Endothelial cell (in vitro differentiated cells): ENCODE data around the gene ILF3. TPM values are rescaled to one million over a fixed set of nuclear protein-coding genes. Genes with fewer than 3 reads are reported as not detected.

Experiments
- DNase-seq: peaks from one replicate; pipeline ENCODE4 v3.0.0; 2021; ENCODE audit warnings: low spot score
- H3K27ac Mint-ChIP-seq: one replicate; pipeline ENCODE4 v1.8.0; 2021; ENCODE audit warnings: mixed read lengths, inconsistent platforms; ENCODE audit not compliant: unreplicated experiment
- H3K27me3 Mint-ChIP-seq: one replicate; pipeline ENCODE4 v1.8.0; 2021; ENCODE audit warnings: mild to moderate bottlenecking, moderate library complexity, mixed read lengths, inconsistent platforms; ENCODE audit not compliant: unreplicated experiment
- H3K36me3 Mint-ChIP-seq: one replicate; pipeline ENCODE4 v1.8.0; 2021; ENCODE audit warnings: mild to moderate bottlenecking, low read depth, mixed read lengths, inconsistent platforms; ENCODE audit not compliant: unreplicated experiment
- H3K4me1 Mint-ChIP-seq: one replicate; pipeline ENCODE4 v1.8.0; 2021; ENCODE audit warnings: mild to moderate bottlenecking, mixed read lengths, inconsistent platforms; ENCODE audit not compliant: unreplicated experiment
- H3K4me3 Mint-ChIP-seq: one replicate; pipeline ENCODE4 v1.8.0; 2021; ENCODE audit warnings: mild to moderate bottlenecking, mixed read lengths, inconsistent platforms; ENCODE audit not compliant: unreplicated experiment
- H3K9me3 Mint-ChIP-seq: one replicate; pipeline ENCODE4 v1.8.0; 2021; ENCODE audit warnings: mixed read lengths, inconsistent platforms; ENCODE audit not compliant: unreplicated experiment
- total RNA-seq: library from RNA; stranded (reverse); fragmentation: NEBNext Ultra II Directional; extraction: Animal tissue kit (Norgen Biotek cat#: 25700); gene quantifications from one replicate; pipeline ENCODE4 v1.2.1, GENCODE V29; 2021; ENCODE audit not compliant: unreplicated experiment
- TF ChIP-seq, protein P1 (sequence below): fragments of 200-600 bp; sonication (generic); IDR thresholded peaks from one replicate; pipeline ENCODE4 v1.5.0; 2021; ENCODE audit warnings: antibody characterized with exemption; ENCODE audit not compliant: unreplicated experiment

Gene ILF3
- total RNA-seq, 1 donor from 2014 or later: 330 TPM

DNA sequence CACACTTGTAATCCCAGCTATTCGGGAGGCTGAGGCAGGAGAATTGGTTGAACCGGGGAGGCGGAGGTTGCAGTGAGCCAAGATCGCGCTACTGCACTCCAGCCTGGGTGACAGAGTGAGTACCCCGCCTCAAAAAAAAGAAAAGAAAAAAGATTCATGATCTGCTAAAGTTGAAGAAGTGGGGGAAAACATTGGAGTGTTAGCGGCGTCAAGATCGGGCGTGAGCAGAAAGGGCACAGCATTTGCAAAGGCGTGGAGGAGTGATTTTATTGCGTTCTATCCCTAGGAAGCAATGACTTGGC, 62.9 kb downstream of the ILF3 start:
- DNase-seq: no peak
- Mint-ChIP-seq H3K27ac (no peak overlapping the region), H3K27me3 (peaks cover 7% of the 10 kb centered on the region), H3K36me3 (peaks cover 8% of the 10 kb centered on the region), H3K4me3 (peak overlapping the region; percentile 89), H3K4me1 (peaks cover 8% of the 10 kb centered on the region), H3K9me3 (no peaks in the 10 kb centered on the region)
- TF ChIP-seq, protein P1, sequence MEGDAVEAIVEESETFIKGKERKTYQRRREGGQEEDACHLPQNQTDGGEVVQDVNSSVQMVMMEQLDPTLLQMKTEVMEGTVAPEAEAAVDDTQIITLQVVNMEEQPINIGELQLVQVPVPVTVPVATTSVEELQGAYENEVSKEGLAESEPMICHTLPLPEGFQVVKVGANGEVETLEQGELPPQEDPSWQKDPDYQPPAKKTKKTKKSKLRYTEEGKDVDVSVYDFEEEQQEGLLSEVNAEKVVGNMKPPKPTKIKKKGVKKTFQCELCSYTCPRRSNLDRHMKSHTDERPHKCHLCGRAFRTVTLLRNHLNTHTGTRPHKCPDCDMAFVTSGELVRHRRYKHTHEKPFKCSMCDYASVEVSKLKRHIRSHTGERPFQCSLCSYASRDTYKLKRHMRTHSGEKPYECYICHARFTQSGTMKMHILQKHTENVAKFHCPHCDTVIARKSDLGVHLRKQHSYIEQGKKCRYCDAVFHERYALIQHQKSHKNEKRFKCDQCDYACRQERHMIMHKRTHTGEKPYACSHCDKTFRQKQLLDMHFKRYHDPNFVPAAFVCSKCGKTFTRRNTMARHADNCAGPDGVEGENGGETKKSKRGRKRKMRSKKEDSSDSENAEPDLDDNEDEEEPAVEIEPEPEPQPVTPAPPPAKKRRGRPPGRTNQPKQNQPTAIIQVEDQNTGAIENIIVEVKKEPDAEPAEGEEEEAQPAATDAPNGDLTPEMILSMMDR: no peak

- Mint-ChIP-seq H3K27me3 (peaks cover 7% of the 10 kb centered on the region), H3K9me3 (no peaks in the 10 kb centered on the region), H3K36me3 (peaks cover 8% of the 10 kb centered on the region), H3K27ac (peak within 1 kb of the TSS; percentile 93), H3K4me3 (peak within 1 kb of the TSS; percentile 99), H3K4me1 (peaks cover 8% of the 10 kb centered on the region)
- TF ChIP-seq, protein P1: peak; percentile 82
- peak; percentile 98 for DNase-seq
Measured at GRCh38 chr19:10717356-10718204, 63.4 kb downstream of the ILF3 start, which contains the start of gene DNM2. DNM2 (plus strand) TSS chr19:10718079; CDS start chr19:10718243, 164 bp downstream.

DNA sequence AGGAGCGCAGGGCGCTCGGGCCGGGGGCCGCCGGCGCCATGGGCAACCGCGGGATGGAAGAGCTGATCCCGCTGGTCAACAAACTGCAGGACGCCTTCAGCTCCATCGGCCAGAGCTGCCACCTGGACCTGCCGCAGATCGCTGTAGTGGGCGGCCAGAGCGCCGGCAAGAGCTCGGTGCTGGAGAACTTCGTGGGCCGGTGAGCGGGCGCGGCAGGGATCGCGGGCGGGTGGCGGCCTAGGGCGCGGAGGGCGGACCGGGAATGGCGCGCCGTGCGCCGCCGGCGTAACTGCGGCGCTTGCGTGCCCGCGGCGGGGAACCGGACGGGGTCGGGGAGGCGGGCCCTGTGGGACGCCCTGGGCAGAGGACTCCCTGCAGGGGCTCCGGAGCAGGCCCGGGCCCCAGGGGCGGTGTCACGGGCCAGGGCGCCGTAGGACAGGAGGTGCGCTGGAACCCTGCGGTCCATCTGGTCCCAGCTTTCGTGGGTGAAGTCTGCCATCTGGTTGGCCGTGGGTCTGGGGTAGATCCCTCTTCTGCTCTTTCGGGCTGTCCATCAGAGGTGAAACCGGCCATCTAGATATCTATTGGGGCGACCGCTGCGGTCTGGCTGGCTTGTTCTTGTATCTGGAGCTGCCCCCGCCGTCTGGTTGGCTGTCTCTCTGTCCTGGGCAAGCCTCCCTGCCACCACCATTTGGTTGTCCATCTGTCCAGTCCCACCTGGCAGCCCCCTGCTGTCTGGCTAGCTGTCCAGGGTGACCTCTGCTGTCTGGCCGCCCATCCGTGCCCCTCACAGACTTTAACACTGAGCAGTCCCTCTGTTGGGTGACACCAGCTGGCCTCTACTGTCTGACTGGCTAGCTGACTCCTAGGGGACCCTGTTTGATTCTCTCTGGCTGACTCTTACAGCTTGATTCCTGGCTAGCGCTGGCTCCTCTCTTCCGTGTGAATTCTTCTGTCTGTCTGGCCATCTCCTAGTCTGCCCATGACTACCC, 64.4 kb downstream of the ILF3 start:
- Mint-ChIP-seq H3K4me1 (peaks cover 8% of the 10 kb centered on the region), H3K4me3 (peak overlapping the region; percentile 99), H3K9me3 (no peaks in the 10 kb centered on the region), H3K36me3 (peaks cover 8% of the 10 kb centered on the region), H3K27me3 (peaks cover 6% of the 10 kb centered on the region), H3K27ac (peak overlapping the region; percentile 93)
- peak; percentile 66 for DNase-seq
- TF ChIP-seq, protein P1: no peak

DNA sequence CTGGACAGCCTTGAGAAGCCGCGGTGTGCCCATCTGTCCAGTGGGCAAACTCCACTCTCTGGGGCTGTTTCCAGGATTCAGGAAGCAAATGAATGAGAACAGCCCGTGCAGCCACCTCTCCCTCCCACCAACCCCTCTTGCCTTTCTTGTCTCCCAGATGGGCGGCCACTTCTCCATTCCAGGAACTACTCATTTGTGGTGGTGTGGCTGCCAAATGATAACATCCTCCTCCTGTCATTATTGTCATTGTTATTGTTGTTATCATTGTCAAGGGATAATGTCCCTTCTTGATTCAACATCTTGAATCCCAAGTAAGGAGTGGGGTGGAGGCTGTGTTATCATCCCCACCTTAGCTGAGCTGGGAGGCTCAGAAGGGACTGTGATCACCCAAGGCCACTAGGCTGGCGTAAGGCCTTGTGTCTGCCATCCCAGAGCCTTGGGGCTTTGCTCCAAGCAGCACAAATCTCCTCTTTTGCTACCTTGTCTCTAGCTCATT, 65.4 kb downstream of the ILF3 start:
- peak overlapping the region; percentile 99 for H3K4me3 Mint-ChIP-seq
- no peaks in the 10 kb centered on the region for H3K9me3 Mint-ChIP-seq
- TF ChIP-seq, protein P1: no peak
- peak overlapping the region; percentile 93 for H3K27ac Mint-ChIP-seq
- peaks cover 8% of the 10 kb centered on the region for H3K4me1 Mint-ChIP-seq
- no peak for DNase-seq
- peaks cover 4% of the 10 kb centered on the region for H3K36me3 Mint-ChIP-seq
- H3K27me3 Mint-ChIP-seq: peaks cover 4% of the 10 kb centered on the region
